Neural crest cell (in vitro differentiated cells): ENCODE data around the gene SP6. TPM values are rescaled to one million over a fixed set of nuclear protein-coding genes. Genes with fewer than 3 reads are reported as not detected.
A peak's percentile ranks its signal among the peaks of the same experiment; 100 is the strongest.

ENCODE experiments used
- DNase-seq: peaks from one replicate; pipeline ENCODE4 v3.0.0; 2021; ENCODE audit warnings: low read depth, mixed read lengths, low spot score
- H3K27ac Mint-ChIP-seq: one replicate; pipeline ENCODE4 v1.8.0; 2021; ENCODE audit warnings: mild to moderate bottlenecking, mixed read lengths; ENCODE audit not compliant: unreplicated experiment
- H3K27me3 Mint-ChIP-seq: 2 replicates; pipeline ENCODE4 v1.8.0; 2021; ENCODE audit warnings: low read depth, mild to moderate bottlenecking, mixed read lengths
- H3K36me3 Mint-ChIP-seq: 2 replicates; pipeline ENCODE4 v1.8.0; 2021; ENCODE audit warnings: low read depth, mild to moderate bottlenecking, mixed read lengths
- H3K4me1 Mint-ChIP-seq: 2 replicates; pipeline ENCODE4 v1.8.0; 2021; ENCODE audit warnings: mixed read lengths
- H3K4me3 Mint-ChIP-seq: one replicate; pipeline ENCODE4 v1.8.0; 2021; ENCODE audit warnings: mild to moderate bottlenecking, mixed read lengths
- H3K9me3 Mint-ChIP-seq: 2 replicates; pipeline ENCODE4 v1.8.0; 2021; ENCODE audit warnings: mixed read lengths
- total RNA-seq: library from RNA; stranded (reverse); gene quantifications from 2 replicates; pipeline ENCODE4 v1.2.1, GENCODE V29; 2021
- TF ChIP-seq, protein P1 (sequence below): fragments of 200-600 bp; sonication (generic); conservative IDR thresholded peaks from 2 replicates; pipeline ENCODE4 v1.5.0; 2021; ENCODE audit warnings: antibody characterized with exemption, mild to moderate bottlenecking

Gene SP6
- total RNA-seq, 1 donor from 2014 or later = 0.16 TPM

DNA sequence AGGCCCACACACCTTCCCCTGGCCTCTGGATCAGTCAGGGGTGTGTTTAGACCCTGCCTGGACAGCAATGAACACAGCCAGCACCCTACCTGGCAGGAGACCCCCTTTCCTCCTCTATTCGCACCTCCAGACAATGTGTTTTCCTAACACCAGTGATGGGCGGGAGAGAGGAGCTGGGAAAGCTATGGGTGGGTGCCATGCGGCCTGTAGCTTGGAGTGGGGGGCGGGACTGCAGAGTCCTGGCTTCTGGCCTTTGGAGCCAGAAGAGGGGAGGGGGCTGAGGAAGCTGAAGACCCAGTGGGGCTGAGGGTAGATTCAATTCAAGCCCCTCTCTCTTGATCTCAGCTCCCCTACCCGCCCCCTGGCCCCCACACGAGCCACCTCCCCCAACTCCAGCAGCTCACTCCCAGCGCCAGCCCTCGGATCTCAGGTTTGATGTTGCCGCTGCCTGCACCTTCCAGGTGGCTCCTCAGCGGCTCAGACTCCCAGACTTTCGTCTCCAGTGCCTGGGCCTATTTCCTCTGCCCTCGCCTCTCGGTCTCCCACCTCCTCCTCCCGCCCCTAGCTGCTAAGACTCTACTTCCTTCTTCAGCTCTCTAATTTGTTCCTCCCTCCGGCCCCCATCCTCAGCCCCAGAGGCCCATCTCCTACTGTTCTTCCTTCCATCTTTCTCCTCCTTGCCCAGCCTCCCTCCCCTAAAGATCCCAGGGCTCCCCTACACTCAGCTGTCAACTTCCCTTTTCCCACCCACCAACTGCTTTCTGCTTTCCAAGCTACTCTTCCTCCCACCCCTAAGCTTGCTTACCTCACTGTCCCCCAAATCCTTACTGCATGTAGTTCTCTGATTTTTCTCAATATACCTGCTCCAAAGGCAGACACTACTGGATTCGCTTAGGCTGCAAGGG is 6.8 kb upstream of the SP6 start:
- Mint-ChIP-seq H3K4me3 (no peak overlapping the region), H3K9me3 (no peaks in the 10 kb centered on the region), H3K27ac (no peak overlapping the region), H3K36me3 (no peaks in the 10 kb centered on the region), H3K4me1 (no peaks in the 10 kb centered on the region), H3K27me3 (peaks cover 75% of the 10 kb centered on the region)
- TF ChIP-seq, protein P1, sequence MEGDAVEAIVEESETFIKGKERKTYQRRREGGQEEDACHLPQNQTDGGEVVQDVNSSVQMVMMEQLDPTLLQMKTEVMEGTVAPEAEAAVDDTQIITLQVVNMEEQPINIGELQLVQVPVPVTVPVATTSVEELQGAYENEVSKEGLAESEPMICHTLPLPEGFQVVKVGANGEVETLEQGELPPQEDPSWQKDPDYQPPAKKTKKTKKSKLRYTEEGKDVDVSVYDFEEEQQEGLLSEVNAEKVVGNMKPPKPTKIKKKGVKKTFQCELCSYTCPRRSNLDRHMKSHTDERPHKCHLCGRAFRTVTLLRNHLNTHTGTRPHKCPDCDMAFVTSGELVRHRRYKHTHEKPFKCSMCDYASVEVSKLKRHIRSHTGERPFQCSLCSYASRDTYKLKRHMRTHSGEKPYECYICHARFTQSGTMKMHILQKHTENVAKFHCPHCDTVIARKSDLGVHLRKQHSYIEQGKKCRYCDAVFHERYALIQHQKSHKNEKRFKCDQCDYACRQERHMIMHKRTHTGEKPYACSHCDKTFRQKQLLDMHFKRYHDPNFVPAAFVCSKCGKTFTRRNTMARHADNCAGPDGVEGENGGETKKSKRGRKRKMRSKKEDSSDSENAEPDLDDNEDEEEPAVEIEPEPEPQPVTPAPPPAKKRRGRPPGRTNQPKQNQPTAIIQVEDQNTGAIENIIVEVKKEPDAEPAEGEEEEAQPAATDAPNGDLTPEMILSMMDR = no peak
- no peak for DNase-seq

DNA sequence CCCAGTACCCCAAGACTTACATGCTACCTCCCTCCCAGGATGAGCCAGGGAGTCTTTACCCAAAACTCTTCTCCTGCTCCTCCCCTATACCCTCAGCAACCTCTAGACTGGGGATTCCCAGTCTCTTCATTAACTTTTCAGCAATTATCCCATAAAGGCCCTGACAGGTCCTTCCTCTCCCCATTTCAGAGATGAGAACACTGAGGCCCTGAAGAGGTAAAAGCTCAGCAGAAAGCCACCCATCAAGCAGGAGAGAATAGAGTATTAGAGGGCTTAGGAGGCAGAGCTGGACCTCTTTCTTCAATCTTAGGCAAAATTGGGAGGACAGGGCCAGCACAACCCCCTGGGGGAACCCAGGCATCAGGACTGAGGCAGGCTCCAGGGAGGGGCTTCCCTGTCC is 5.9 kb upstream of the SP6 start:
- H3K36me3 Mint-ChIP-seq = no peaks in the 10 kb centered on the region
- peaks cover 7% of the 10 kb centered on the region for H3K4me1 Mint-ChIP-seq
- peaks cover 84% of the 10 kb centered on the region for H3K27me3 Mint-ChIP-seq
- no peak overlapping the region for H3K27ac Mint-ChIP-seq
- H3K9me3 Mint-ChIP-seq = no peaks in the 10 kb centered on the region
- no peak overlapping the region for H3K4me3 Mint-ChIP-seq
- DNase-seq = no peak
- TF ChIP-seq, protein P1 = no peak

DNA sequence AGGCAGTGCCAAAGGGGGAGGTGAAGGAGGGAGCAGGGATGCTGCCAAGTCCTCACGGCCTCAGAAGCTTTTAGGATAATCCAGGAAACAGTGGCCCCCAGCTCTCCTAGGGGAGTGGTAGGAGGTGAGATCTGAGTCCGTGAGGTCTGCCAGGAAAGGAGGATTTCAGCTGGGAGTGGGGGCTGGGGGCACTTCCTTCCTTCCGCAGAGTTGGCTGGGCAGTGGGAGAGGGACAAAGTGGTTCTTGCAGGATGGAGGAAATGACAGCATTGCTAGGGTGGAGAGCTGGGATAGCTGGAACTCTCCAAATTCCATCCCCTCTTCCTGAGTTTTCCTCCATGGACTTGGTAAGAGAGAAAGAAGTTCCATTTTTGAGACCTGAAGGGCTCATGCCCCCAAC is 4.8 kb upstream of the SP6 start:
- H3K27ac Mint-ChIP-seq = no peak overlapping the region

DNA sequence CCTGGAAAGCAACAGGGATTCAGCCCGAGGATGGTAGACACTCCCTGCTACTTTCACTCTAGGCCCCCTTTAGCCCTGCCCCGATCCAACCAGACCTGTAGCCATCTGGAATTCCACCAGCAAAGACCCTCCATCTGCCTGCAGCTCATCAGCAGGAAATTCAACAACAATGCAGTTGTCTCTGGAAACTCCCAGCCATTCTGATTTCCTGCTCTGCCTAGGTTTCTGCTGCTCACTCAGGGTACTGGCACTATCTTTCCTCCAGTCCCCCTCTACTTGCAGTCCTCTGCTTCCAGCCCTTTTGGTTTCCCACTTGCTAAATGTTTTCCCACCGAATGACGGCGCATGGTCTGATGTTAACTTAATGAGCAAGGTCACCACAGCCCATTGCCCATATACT is 2.7 kb upstream of the SP6 start:
- H3K27ac Mint-ChIP-seq = no peak overlapping the region
- TF ChIP-seq, protein P1 = no peak
- H3K4me3 Mint-ChIP-seq = no peak overlapping the region
- no peaks in the 10 kb centered on the region for H3K36me3 Mint-ChIP-seq
- DNase-seq = no peak
- H3K27me3 Mint-ChIP-seq = peaks cover 95% of the 10 kb centered on the region
- peaks cover 11% of the 10 kb centered on the region for H3K4me1 Mint-ChIP-seq
- H3K9me3 Mint-ChIP-seq = no peaks in the 10 kb centered on the region

More for the DNA sequence above, 4.8 kb upstream of the SP6 start:
- H3K9me3 Mint-ChIP-seq = no peaks in the 10 kb centered on the region
- no peaks in the 10 kb centered on the region for H3K36me3 Mint-ChIP-seq
- H3K27me3 Mint-ChIP-seq = peaks cover 90% of the 10 kb centered on the region
- peaks cover 7% of the 10 kb centered on the region for H3K4me1 Mint-ChIP-seq
- TF ChIP-seq, protein P1 = no peak
- H3K4me3 Mint-ChIP-seq = no peak overlapping the region
- no peak for DNase-seq

DNA sequence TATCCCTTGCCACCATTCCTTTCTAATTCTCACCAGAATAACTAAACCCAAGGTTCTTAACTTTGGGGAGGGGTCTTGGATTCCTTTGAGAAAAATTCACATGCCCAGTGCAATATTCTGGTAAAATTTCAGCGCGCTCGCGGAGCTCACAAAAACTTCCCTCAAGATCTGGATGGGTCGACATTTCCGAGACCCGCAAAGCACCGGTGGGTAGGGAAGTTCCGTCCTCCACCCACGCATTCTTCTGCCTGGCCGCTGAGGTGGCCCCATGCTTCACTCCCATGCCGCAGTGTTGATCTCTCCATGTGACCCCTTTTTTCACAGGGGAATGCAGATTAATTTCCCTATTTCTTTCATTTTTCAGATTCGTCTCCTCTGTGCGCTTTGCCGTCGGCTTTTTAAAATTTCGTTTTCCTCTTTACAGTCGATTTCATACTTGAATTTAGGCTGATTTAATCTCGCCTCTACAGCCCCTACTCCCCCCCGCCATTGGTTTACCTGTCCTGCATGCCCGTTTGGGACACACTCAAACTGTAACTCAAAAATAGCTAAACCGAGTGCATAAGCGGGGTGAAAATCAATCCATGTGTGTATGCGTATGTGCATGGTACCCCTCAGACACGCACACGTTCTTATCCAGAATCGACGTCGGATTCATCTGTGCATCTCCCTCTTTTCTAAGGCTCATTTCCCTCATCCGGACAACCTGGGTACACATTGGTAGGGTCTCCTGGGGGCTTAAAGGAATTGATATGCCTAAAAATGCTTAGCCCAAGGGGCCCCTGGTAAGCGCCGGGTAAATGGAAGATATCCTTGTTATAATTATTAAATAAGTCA is 1.4 kb upstream of the SP6 start:
- Mint-ChIP-seq H3K36me3 (no peaks in the 10 kb centered on the region), H3K4me3 (peak overlapping the region; percentile 31), H3K27ac (no peak overlapping the region), H3K4me1 (peaks cover 11% of the 10 kb centered on the region), H3K27me3 (peaks cover 98% of the 10 kb centered on the region), H3K9me3 (no peaks in the 10 kb centered on the region)
- TF ChIP-seq, protein P1 = no peak
- DNase-seq = no peak
